A673 (cell line): ENCODE data around the gene SMCHD1. TPM values are rescaled to one million over a fixed set of nuclear protein-coding genes. Genes with fewer than 3 reads are reported as not detected.
A peak's percentile ranks its signal among the peaks of the same experiment; 100 is the strongest.

Source experiments
- BruUV-seq: library from RNA; stranded (reverse); fragments of 400-500 nt; replicated peaks from 2 replicates; lab custom pipeline; 2021; lab: Mats Ljungman, UMichigan
- CTCF ChIA-PET: fragments of 300-600 bp; sonication (Branson Sonifier 250); formaldehyde crosslinking; loops from one replicate; lab custom pipeline; 2022; ENCODE audit warnings: antibody characterized with exemption; lab: Charles Lee
- POLR2A ChIA-PET: fragments of 300-600 bp; sonication (Branson Sonifier 250); formaldehyde crosslinking; loops from one replicate; lab custom pipeline; 2022; ENCODE audit warnings: antibody characterized with exemption; ENCODE audit not compliant: low non-redundant PET; lab: Charles Lee
- DNase-seq: peaks from one replicate; pipeline ENCODE4 v3.0.0-alpha.2; 2015; ENCODE audit warnings: low spot score
- H3K27ac ChIP-seq: fragments of 200-600 bp; sonication (generic); 2 replicates; pipeline ENCODE4 v1.5.1; 2016; ENCODE audit warnings: mixed run types, low read depth, mild to moderate bottlenecking, mixed read lengths, antibody characterized with exemption, low read length; ENCODE audit not compliant: poor library complexity, severe bottlenecking
- H3K27me3 ChIP-seq: fragments of 200-600 bp; sonication (generic); replicated peaks from 2 replicates; pipeline ENCODE4 v1.6.1; 2017; ENCODE audit warnings: mixed run types, low read depth, mild to moderate bottlenecking, mixed read lengths, antibody characterized with exemption, low read length; ENCODE audit not compliant: insufficient read depth, poor library complexity
- H3K36me3 ChIP-seq: fragments of 200-600 bp; sonication (generic); 2 replicates; pipeline ENCODE4 v1.6.1; 2016; ENCODE audit warnings: mixed run types, mild to moderate bottlenecking, mixed read lengths, antibody characterized with exemption, low read length; ENCODE audit not compliant: insufficient read depth, poor library complexity, severe bottlenecking
- H3K4me1 ChIP-seq: fragments of 200-600 bp; sonication (generic); 2 replicates; pipeline ENCODE4 v1.6.1; 2017; ENCODE audit warnings: mixed run types, mild to moderate bottlenecking, mixed read lengths, antibody characterized with exemption, low read length; ENCODE audit not compliant: insufficient read depth, poor library complexity, severe bottlenecking
- H3K4me3 ChIP-seq: fragments of 200-600 bp; sonication (generic); 2 replicates; pipeline ENCODE4 v1.5.1; 2016; ENCODE audit warnings: low read depth, mixed run types, mild to moderate bottlenecking, mixed read lengths, low read length; ENCODE audit not compliant: poor library complexity, severe bottlenecking
- H3K9me3 ChIP-seq: fragments of 200-600 bp; sonication (generic); 2 replicates; pipeline ENCODE4 v1.6.1; 2016; ENCODE audit warnings: mixed run types, low read depth, mild to moderate bottlenecking, mixed read lengths, antibody characterized with exemption, low read length; ENCODE audit not compliant: poor library complexity, severe bottlenecking
- EZH2 ChIP-seq: fragments of 200-600 bp; sonication (generic); IDR thresholded peaks from 2 replicates; pipeline ENCODE4 v1.6.1; 2017; ENCODE audit warnings: borderline replicate concordance, low read depth, mild to moderate bottlenecking, mixed read lengths, antibody characterized with exemption, low read length; ENCODE audit not compliant: poor library complexity, severe bottlenecking
- intact Hi-C: fragments of 100-400 bp; cut with micrococcal nuclease; formaldehyde crosslinking; loops from one replicate; pipeline ENCODE4 v1.10.0; 2022; ENCODE audit not compliant: unreplicated experiment
- total RNA-seq: library from RNA; stranded (reverse); gene quantifications from 2 replicates; pipeline ENCODE4 v1.2.3, GENCODE V29; 2021
- TF ChIP-seq, protein P1 (sequence below): fragments of 300-800, 200-600 bp; sonication (generic); conservative IDR thresholded peaks from 2 replicates; pipeline ENCODE4 v1.5.1; 2017; ENCODE audit warnings: low read depth, mild to moderate bottlenecking, antibody characterized with exemption, low read length, moderate library complexity, mixed read lengths

Gene SMCHD1
- total RNA-seq, 1 experiment from 2014 or later = 80.9 TPM

DNA sequence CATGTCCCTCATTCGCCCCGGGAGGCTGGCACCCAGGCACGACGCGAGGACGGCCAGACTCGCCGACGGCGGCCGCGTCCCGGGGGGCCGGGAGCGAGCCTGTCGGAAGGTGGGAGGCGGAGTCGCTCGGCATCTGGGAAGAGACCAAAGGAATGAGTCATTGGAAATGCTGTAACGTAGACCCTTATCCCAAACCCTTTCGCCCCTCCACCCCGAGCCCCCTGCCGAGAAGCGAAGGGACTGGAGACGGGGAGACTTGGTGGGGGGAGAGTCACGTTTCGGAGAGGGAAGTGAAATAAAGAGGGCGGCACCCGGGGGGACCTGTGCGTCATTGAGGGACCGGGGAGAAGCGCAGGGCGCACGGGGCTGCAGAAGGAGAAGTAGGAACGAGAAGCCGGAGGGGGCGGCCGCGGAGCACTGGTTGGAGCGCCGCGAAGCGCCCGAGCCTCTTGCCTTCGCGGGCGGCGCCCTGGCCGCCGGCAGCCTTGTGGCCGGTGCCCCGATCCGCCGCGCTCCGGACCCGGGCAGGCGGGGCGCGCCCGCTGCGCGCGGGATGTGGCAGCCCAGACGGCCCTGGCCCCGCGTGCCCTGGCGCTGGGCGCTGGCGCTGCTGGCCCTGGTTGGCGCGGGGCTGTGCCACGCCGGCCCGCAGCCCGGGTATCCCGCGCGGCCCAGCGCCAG, 191.2 kb downstream of the SMCHD1 start, which contains the start of gene EMILIN2:
Gene EMILIN2, plus strand, starts transcription at position 371 of the 681 bp plus-strand sequence. Its CDS starts 183 bp downstream, at position 554.
- Histone ChIP-seq H3K4me1 (no peaks in the 10 kb centered on the region), H3K4me3 (peak within 1 kb of the TSS; percentile 53), H3K27me3 (peaks cover 12% of the 10 kb centered on the region), H3K27ac (no peak within 1 kb of the TSS), H3K36me3 (no peaks in the 10 kb centered on the region), H3K9me3 (no peaks in the 10 kb centered on the region)
- no TSS peak for BruUV-seq
- DNase-seq = peak; percentile 84
- TF ChIP-seq, protein P1, sequence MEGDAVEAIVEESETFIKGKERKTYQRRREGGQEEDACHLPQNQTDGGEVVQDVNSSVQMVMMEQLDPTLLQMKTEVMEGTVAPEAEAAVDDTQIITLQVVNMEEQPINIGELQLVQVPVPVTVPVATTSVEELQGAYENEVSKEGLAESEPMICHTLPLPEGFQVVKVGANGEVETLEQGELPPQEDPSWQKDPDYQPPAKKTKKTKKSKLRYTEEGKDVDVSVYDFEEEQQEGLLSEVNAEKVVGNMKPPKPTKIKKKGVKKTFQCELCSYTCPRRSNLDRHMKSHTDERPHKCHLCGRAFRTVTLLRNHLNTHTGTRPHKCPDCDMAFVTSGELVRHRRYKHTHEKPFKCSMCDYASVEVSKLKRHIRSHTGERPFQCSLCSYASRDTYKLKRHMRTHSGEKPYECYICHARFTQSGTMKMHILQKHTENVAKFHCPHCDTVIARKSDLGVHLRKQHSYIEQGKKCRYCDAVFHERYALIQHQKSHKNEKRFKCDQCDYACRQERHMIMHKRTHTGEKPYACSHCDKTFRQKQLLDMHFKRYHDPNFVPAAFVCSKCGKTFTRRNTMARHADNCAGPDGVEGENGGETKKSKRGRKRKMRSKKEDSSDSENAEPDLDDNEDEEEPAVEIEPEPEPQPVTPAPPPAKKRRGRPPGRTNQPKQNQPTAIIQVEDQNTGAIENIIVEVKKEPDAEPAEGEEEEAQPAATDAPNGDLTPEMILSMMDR = no peak
- TF ChIP-seq EZH2 = no peak
- ChIA-PET CTCF (no interaction called here), POLR2A (no interaction called here)
- intact Hi-C loops = no loop called here

DNA sequence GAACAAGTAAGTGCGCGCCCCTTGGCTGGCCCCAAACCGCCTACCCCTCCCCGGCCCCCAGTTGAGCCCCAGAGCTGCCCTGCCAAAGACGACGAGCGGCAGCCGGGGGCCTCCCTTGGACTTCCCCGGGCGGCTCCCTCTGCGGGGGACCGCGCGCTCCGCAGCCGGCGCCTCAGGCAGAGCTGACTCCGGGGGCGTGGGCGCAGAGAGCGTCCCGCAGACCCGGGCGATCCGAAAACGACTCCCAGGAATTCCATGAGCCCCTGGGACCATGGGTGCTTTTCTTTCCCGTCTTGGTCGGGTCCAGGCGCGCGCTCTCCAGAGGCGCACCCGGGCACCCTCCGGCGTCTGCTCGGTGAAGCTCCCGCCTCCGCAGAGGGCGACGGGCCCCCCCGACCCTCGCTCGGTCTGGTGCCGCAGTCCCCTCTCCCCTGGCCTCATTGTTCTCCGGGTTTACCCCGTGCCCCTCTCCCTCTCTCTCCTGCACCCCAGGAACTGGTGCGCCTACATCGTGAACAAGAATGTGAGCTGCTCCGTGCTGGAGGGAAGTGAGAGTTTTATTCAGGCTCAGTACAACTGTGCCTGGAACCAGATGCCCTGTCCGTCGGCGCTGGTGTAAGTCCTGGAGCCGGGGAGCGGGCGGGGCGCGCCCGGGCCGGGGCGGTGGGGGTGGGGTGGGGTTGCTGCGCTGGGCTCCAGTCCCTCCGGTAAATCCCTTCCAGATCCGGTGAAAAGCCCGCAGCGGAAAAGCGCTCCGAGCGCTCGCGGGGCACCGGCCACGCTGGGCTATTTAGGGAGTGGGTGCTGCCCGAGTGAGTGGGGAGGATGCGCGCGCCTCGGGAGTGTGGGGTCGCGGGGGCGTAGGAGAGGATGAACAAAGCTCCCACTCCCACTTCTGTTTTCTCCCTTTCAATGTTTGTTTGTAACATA, 192.1 kb downstream of the SMCHD1 start:
- peak overlapping the region; percentile 53 for H3K4me3 ChIP-seq
- peak; percentile 52 for DNase-seq

More for the DNA sequence above, 192.1 kb downstream of the SMCHD1 start:
- TF ChIP-seq EZH2 = no peak
- TF ChIP-seq, protein P1 = no peak
- ChIA-PET CTCF (interaction anchor here (0.5 to 1.0 kb wide), 3 partner anchors 34 to 399 kb away, joined by 3 to 6 read pairs (median 3); no protein-coding TSS in a partner anchor), POLR2A (interaction anchor here (0.7 kb wide), 1 partner anchor 39 kb away, joined by 3 read pairs; no protein-coding TSS in a partner anchor)
- intact Hi-C loops = no loop called here
- no peaks in the 10 kb centered on the region for H3K36me3 ChIP-seq
- no TSS peak for BruUV-seq
- H3K27me3 ChIP-seq = peaks cover 12% of the 10 kb centered on the region
- H3K9me3 ChIP-seq = no peaks in the 10 kb centered on the region
- H3K4me1 ChIP-seq = no peaks in the 10 kb centered on the region
- no peak overlapping the region for H3K27ac ChIP-seq
